Measurements from ENCODE around the gene DAPK1. TPM values are rescaled to one million over a fixed set of nuclear protein-coding genes. Genes with fewer than 3 reads are reported as not detected.
A peak's percentile ranks its signal among the peaks of the same experiment; 100 is the strongest.
"Not testable (repeated sequence)": the region's sequence is repeated elsewhere in the genome, so short reads cannot be mapped to it uniquely, and the experiment has no call there.

The DAPK1 gene
- total RNA-seq, 1 donor from 2014 or later = 35.1 TPM

DNA sequence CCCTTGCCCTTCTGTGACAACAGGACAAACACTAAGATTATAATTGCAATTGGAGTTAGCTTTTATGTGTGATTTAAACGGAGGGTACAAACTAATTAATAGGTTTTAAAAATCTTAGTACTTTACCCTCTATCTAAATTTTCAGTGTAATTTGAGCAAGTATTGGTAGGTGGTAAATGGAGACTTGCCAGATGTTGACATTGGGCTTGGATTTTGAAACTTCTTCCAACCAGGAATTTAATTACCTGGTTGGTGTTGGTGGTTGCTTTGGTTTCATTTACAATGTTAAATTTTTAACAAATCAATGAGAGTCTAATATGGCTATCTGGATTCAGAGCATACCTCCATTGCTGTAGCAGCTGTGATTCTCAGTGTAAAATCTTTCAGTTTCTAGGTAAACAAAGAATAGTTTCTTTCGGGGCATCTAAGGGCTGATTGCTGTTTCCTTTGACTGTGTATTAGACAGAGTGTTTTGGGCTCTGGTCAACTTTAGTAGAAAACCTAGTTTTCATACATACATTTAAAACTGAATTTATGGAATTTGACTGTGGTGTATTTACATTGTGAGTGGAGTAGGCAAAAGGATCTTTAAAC lies 1.9 kb downstream of the DAPK1 start:
- Histone ChIP-seq H3K4me2 (ENCODE audit: low read length) (peak overlapping the region; percentile 91), H3K9ac (ENCODE audit: low read length) (peak overlapping the region; percentile 70)
- no peak for FAIRE-seq

DNA sequence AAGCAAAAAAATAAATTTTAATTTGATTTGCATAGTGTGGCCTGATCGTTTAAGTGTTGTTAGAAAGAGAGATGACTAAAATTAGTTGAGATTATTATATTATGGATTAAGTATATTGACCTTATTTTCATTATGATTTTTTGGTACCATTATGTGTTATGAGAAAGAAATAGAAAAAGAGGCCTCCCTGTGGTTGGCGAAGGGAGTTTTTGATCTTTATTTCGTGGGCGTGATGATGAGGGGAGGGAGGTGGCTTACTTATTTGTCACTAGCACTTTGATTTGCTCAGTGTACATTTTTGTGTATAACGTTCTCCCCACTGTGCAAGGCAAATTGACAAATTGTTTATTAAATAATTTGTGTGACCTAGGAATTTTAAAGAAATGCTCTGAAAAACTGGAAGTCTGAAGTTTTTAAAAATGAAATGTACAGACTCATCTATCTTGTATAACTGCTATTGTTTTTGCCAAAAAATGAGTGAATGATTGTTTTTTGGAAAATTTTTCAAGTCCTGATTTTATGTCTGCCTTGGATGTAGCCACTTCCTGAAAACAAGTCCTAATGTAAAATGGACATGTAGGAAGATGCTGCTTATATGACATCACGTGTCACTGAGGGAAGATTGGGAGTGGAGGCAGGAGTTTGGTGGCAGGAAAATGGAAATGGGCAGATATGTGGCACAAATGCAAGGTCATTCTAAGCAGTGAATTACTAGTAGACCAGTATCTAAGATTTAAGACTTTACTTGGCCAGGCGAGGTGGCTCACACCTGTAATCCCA lies 3.0 kb downstream of the DAPK1 start:
- Histone ChIP-seq H3K79me2 (ENCODE audit: insufficient read depth, low read length) (peaks cover 18% of the 10 kb centered on the region), H3K4me2 (ENCODE audit: low read length) (no peak overlapping the region), H3K36me3 (ENCODE audit: insufficient read depth, low read length) (no peaks in the 10 kb centered on the region), H3K27me3 (ENCODE audit: insufficient read depth, low read length) (peaks cover 5% of the 10 kb centered on the region), H3K4me1 (ENCODE audit: insufficient read depth, low read length) (peaks cover 3% of the 10 kb centered on the region), H3K27ac (ENCODE audit: low read depth, low read length) (no peak overlapping the region), H2AFZ (ENCODE audit: low read depth, low read length) (no peak overlapping the region), H3K4me3 (ENCODE audit: insufficient read depth, low read depth, low read length) (no peak overlapping the region), H4K20me1 (ENCODE audit: insufficient read depth, low read length) (no peaks in the 10 kb centered on the region), H3K9ac (ENCODE audit: low read length) (no peak overlapping the region), H3K9me3 (ENCODE audit: insufficient read depth, low read depth, low read length) (no peaks in the 10 kb centered on the region)
- no peak for FAIRE-seq
- peaks cover 7% of the 10 kb centered on the region for H3K4me1 Mint-ChIP-seq (ENCODE audit: low read depth, unreplicated experiment)
- no peaks in the 10 kb centered on the region for H3K36me3 Mint-ChIP-seq (ENCODE audit: low read depth, unreplicated experiment)
- H3K27ac Mint-ChIP-seq (ENCODE audit: unreplicated experiment) = no peak overlapping the region
- no peak overlapping the region for H3K4me3 Mint-ChIP-seq (ENCODE audit: unreplicated experiment)
- no peaks in the 10 kb centered on the region for H3K27me3 Mint-ChIP-seq (ENCODE audit: low read depth, unreplicated experiment)
- TF ChIP-seq, protein P1, sequence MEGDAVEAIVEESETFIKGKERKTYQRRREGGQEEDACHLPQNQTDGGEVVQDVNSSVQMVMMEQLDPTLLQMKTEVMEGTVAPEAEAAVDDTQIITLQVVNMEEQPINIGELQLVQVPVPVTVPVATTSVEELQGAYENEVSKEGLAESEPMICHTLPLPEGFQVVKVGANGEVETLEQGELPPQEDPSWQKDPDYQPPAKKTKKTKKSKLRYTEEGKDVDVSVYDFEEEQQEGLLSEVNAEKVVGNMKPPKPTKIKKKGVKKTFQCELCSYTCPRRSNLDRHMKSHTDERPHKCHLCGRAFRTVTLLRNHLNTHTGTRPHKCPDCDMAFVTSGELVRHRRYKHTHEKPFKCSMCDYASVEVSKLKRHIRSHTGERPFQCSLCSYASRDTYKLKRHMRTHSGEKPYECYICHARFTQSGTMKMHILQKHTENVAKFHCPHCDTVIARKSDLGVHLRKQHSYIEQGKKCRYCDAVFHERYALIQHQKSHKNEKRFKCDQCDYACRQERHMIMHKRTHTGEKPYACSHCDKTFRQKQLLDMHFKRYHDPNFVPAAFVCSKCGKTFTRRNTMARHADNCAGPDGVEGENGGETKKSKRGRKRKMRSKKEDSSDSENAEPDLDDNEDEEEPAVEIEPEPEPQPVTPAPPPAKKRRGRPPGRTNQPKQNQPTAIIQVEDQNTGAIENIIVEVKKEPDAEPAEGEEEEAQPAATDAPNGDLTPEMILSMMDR (IDR thresholded peaks at IDR 0.05; ENCODE audit: insufficient read depth, low read depth, low read length) = no peak
- TF ChIP-seq EZH2 (IDR thresholded peaks at IDR 0.05; ENCODE audit: insufficient read depth, low read length) = no peak
- no peak for DNase-seq (ENCODE audit: low read depth)
- H3K9me3 Mint-ChIP-seq (ENCODE audit: unreplicated experiment) = no peaks in the 10 kb centered on the region

More for the DNA sequence above, 1.9 kb downstream of the DAPK1 start:
- Mint-ChIP-seq H3K4me3 (ENCODE audit: unreplicated experiment) (peak overlapping the region; percentile 91), H3K4me1 (ENCODE audit: low read depth, unreplicated experiment) (peaks cover 14% of the 10 kb centered on the region), H3K27ac (ENCODE audit: unreplicated experiment) (no peak overlapping the region), H3K27me3 (ENCODE audit: low read depth, unreplicated experiment) (no peaks in the 10 kb centered on the region), H3K9me3 (ENCODE audit: unreplicated experiment) (no peaks in the 10 kb centered on the region), H3K36me3 (ENCODE audit: low read depth, unreplicated experiment) (no peaks in the 10 kb centered on the region)
- H3K9me3 ChIP-seq (ENCODE audit: insufficient read depth, low read depth, low read length) = no peaks in the 10 kb centered on the region
- peaks cover 18% of the 10 kb centered on the region for H3K79me2 ChIP-seq (ENCODE audit: insufficient read depth, low read length)
- H2AFZ ChIP-seq (ENCODE audit: low read depth, low read length) = peak overlapping the region; percentile 97
- no peaks in the 10 kb centered on the region for H4K20me1 ChIP-seq (ENCODE audit: insufficient read depth, low read length)
- no peak overlapping the region for H3K27ac ChIP-seq (ENCODE audit: low read depth, low read length)
- H3K4me3 ChIP-seq (ENCODE audit: insufficient read depth, low read depth, low read length) = peak overlapping the region; percentile 71
- TF ChIP-seq EZH2 (IDR thresholded peaks at IDR 0.05; ENCODE audit: insufficient read depth, low read length) = no peak
- TF ChIP-seq, protein P1 (IDR thresholded peaks at IDR 0.05; ENCODE audit: insufficient read depth, low read depth, low read length) = no peak
- H3K4me1 ChIP-seq (ENCODE audit: insufficient read depth, low read length) = peaks cover 3% of the 10 kb centered on the region
- DNase-seq (ENCODE audit: low read depth) = no peak
- peaks cover 5% of the 10 kb centered on the region for H3K27me3 ChIP-seq (ENCODE audit: insufficient read depth, low read length)
- H3K36me3 ChIP-seq (ENCODE audit: insufficient read depth, low read length) = no peaks in the 10 kb centered on the region

DNA sequence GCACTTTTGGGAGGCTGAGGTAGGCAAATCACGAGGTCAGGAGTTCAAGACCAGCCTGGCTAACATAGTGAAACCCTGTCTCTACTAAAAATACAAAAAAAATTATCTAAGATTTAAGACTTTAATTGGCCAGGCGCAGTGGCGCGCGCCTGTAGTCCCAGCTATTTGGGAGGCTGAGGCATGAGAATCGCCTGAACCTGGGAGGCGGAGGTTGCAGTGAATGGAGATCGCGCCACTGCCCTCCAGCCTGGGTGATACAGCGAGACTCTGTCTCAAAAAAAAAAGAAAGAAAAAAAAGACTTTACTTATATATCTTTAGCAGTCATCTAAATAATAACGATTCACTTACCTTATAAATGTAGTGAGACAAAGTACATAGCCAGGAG lies 3.6 kb downstream of the DAPK1 start:
- H3K4me3 ChIP-seq (ENCODE audit: insufficient read depth, low read depth, low read length); H3K4me1 ChIP-seq (ENCODE audit: insufficient read depth, low read length); H3K36me3 Mint-ChIP-seq (ENCODE audit: low read depth, unreplicated experiment); FAIRE-seq; H2AFZ ChIP-seq (ENCODE audit: low read depth, low read length); H3K27me3 Mint-ChIP-seq (ENCODE audit: low read depth, unreplicated experiment); H3K9ac ChIP-seq (ENCODE audit: low read length); H4K20me1 ChIP-seq (ENCODE audit: insufficient read depth, low read length); H3K36me3 ChIP-seq (ENCODE audit: insufficient read depth, low read length); H3K9me3 ChIP-seq (ENCODE audit: insufficient read depth, low read depth, low read length); H3K4me2 ChIP-seq (ENCODE audit: low read length); H3K4me3 Mint-ChIP-seq (ENCODE audit: unreplicated experiment); H3K4me1 Mint-ChIP-seq (ENCODE audit: low read depth, unreplicated experiment); H3K27ac Mint-ChIP-seq (ENCODE audit: unreplicated experiment); H3K9me3 Mint-ChIP-seq (ENCODE audit: unreplicated experiment); H3K27me3 ChIP-seq (ENCODE audit: insufficient read depth, low read length); DNase-seq (ENCODE audit: low read depth); H3K27ac ChIP-seq (ENCODE audit: low read depth, low read length): not testable (repeated sequence)
- peaks cover 18% of the 10 kb centered on the region for H3K79me2 ChIP-seq (ENCODE audit: insufficient read depth, low read length)
